ENCODE data around the gene ARSI. TPM values are rescaled to one million over a fixed set of nuclear protein-coding genes. Genes with fewer than 3 reads are reported as not detected.
A peak's percentile ranks its signal among the peaks of the same experiment; 100 is the strongest.

The ARSI gene
- total and polyA plus RNA-seq, 7 donors: 0.15 to 0.45 TPM; not detected in 5

DNA sequence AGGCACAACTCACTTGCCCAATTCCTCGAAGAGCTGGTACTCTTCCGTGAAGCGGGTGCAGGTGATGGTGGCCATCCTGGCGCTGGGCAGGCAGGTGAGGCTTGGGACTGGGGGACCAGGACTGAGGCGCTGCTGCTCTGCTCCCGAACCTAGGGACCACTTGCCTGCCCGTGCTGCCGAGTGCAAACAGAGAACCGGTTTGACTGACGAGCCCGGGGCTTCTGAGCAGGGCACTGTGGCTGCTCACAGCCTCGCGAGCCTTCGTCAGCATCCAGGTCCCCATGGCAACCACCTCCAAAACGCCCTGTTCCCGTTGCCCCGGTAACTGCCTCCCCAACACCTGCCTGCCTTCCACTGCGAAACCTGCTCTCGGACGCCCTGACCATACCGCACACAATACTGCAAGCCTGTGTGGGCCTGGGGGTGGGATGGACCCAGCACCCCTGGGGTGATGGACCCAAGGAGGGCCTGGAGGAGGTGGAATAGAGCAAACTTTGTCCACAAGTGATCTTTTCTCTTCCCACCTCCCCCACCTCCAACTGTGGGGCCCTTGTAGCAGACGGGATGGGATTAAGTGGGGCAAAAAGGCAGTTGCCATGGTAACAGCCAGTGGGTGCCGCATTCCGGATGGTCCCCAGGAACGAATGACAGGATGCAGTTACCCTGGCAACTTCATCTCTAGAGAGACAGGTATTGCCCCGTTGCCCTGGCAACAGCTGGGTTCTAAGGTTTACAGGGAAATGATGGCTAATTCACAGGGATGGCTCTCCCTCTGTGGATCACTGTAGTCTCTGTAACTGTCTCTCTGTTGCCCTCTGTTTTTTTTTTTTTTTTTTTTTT, 12.9 kb downstream of the ARSI start, which contains the start of gene CAMK2A:
TSS of gene CAMK2A (minus strand) at position 223 of the 840 bp plus-strand sequence. CDS start at position 75, 148 bp downstream.
- no peaks in the 10 kb centered on the region for H3K9me3 ChIP-seq
- DNase-seq: no peak
- H3K4me3 ChIP-seq: no peak within 1 kb of the TSS
- ATAC-seq: no peak
- intact Hi-C loops (cut with DNase I): no loop called here
- 48 to 49% (median 48%) methylated on average over 26 of the region's 26 CpGs for WGBS, 3 donors
- H3K27me3 ChIP-seq (ENCODE audit: insufficient read depth in 3 of 3, low read length in 2 of 3): no peaks in the 10 kb centered on the region
- no peaks in the 10 kb centered on the region for H3K4me1 ChIP-seq
- no peak for TF ChIP-seq CTCF (IDR thresholded peaks at IDR 0.05)
- no peaks in the 10 kb centered on the region for H3K36me3 ChIP-seq (ENCODE audit: insufficient read depth in 1 of 2, low read depth in 1 of 2)
- no peak within 1 kb of the TSS for H3K27ac ChIP-seq

GRCh38 chr5:150288791-150289190, 13.9 kb downstream of the ARSI start:
- no peaks in the 10 kb centered on the region for H3K9me3 ChIP-seq
- intact Hi-C loops (cut with DNase I): no loop called here
- no peaks in the 10 kb centered on the region for H3K36me3 ChIP-seq (ENCODE audit: insufficient read depth in 1 of 2, low read depth in 1 of 2)
- no peak overlapping the region for H3K27ac ChIP-seq
- no peaks in the 10 kb centered on the region for H3K27me3 ChIP-seq (ENCODE audit: insufficient read depth in 3 of 3, low read length in 2 of 3)
- WGBS, 3 donors: 54 to 61% (median 58%) methylated on average over 6 of the region's 6 CpGs
- DNase-seq: no peak
- H3K4me3 ChIP-seq: no peak overlapping the region
- no peaks in the 10 kb centered on the region for H3K4me1 ChIP-seq
- TF ChIP-seq CTCF (IDR thresholded peaks at IDR 0.05): no peak
- no peak for ATAC-seq

- ATAC-seq: no peak
- no peaks in the 10 kb centered on the region for H3K27me3 ChIP-seq (ENCODE audit: insufficient read depth in 3 of 3, low read length in 2 of 3)
- no peak overlapping the region for H3K27ac ChIP-seq
- no peak for DNase-seq
- no peaks in the 10 kb centered on the region for H3K9me3 ChIP-seq
- H3K4me3 ChIP-seq: no peak overlapping the region
- TF ChIP-seq CTCF (IDR thresholded peaks at IDR 0.05): no peak
- no peaks in the 10 kb centered on the region for H3K36me3 ChIP-seq (ENCODE audit: insufficient read depth in 1 of 2, low read depth in 1 of 2)
- 81 to 92% (median 86%) methylated on average over 4 of the region's 4 CpGs for WGBS, 3 donors
- intact Hi-C loops (cut with DNase I): no loop called here
- H3K4me1 ChIP-seq: no peaks in the 10 kb centered on the region
Observed at GRCh38 chr5:150288361-150288760, 14.3 kb downstream of the ARSI start.

DNA sequence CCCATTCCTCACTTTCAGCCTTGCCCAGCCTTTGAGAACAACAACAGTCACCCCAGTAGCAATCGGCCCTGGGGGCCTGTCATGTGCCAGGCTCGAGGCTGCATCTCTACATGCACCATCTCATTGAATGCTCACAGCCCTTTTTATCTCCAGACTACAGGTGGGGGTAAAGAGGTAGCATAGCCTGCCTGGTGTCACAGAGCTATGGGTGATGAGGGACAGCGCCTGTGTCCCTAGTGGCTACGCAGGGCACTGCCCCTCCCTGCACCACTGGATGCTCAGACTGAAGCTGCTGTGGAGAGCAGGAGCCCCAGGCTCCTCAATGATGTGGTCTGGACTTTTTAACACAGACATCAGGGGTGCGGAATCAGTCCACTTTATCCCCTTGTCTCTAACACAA, 15.9 kb downstream of the ARSI start:
- ATAC-seq (peak in 2 of 4 donors; percentile 61 to 63), DNase-seq (no peak)
- peak; percentile 12 for TF ChIP-seq CTCF (IDR thresholded peaks at IDR 0.05)
- no peak overlapping the region for H3K27ac ChIP-seq
- H3K4me1 ChIP-seq: no peaks in the 10 kb centered on the region
- intact Hi-C loops (cut with DNase I): no loop called here
- WGBS, 3 donors: 79 to 82% (median 81%) methylated on average over 5 of the region's 5 CpGs
- no peaks in the 10 kb centered on the region for H3K9me3 ChIP-seq
- H3K27me3 ChIP-seq (ENCODE audit: insufficient read depth in 3 of 3, low read length in 2 of 3): no peaks in the 10 kb centered on the region
- no peaks in the 10 kb centered on the region for H3K36me3 ChIP-seq (ENCODE audit: insufficient read depth in 1 of 2, low read depth in 1 of 2)
- H3K4me3 ChIP-seq: no peak overlapping the region
